GM18907 (cell line): ENCODE results near the gene NDUFB7.
"Not testable (repeated sequence)": the region's sequence is repeated elsewhere in the genome, so short reads cannot be mapped to it uniquely, and the experiment has no call there.

ENCODE experiments used
- ATAC-seq: cut with Tn5 transposase; IDR thresholded peaks from one replicate; pipeline ENCODE4 v1.9.1; 2021; ENCODE audit warnings: mild to moderate bottlenecking, moderate library complexity; ENCODE audit not compliant: unreplicated experiment

Gene NDUFB7

GRCh38 chr19:14575428-14575980, 3.6 kb upstream of the NDUFB7 start:
- ATAC-seq = no peak

- no peak for ATAC-seq
Observed at GRCh38 chr19:14570864-14571527, 870 bp downstream of the NDUFB7 start.

GRCh38 chr19:14567079-14567478, 4.8 kb downstream of the NDUFB7 start:
- no peak for ATAC-seq

- no peak for ATAC-seq
Observed at GRCh38 chr19:14566712-14567077, 5.2 kb downstream of the NDUFB7 start.

- ATAC-seq = no peak
Observed at GRCh38 chr19:14565765-14566711, 5.8 kb downstream of the NDUFB7 start.

- no peak for ATAC-seq
Observed at GRCh38 chr19:14565298-14565679, 6.6 kb downstream of the NDUFB7 start.

- ATAC-seq = not testable (repeated sequence)
Observed at GRCh38 chr19:14564652-14565297, 7.1 kb downstream of the NDUFB7 start.

- no peak for ATAC-seq
Observed at GRCh38 chr19:14563989-14564651, 7.7 kb downstream of the NDUFB7 start.

- no peak for ATAC-seq
Observed at GRCh38 chr19:14563590-14563926, 8.3 kb downstream of the NDUFB7 start.

- ATAC-seq = no peak
Observed at GRCh38 chr19:14562660-14563589, 8.9 kb downstream of the NDUFB7 start.

GRCh38 chr19:14561847-14562351, 10.0 kb downstream of the NDUFB7 start:
- ATAC-seq = no peak

- ATAC-seq = no peak
Observed at GRCh38 chr19:14561249-14561648, 10.6 kb downstream of the NDUFB7 start.

- no peak for ATAC-seq
Observed at GRCh38 chr19:14560776-14561108, 11.1 kb downstream of the NDUFB7 start.

- ATAC-seq = no peak
Observed at GRCh38 chr19:14559916-14560775, 11.7 kb downstream of the NDUFB7 start.

GRCh38 chr19:14558370-14559066, 13.3 kb downstream of the NDUFB7 start:
- ATAC-seq = no peak

GRCh38 chr19:14556662-14557188, 15.1 kb downstream of the NDUFB7 start:
- ATAC-seq = no peak

- ATAC-seq = no peak
Observed at GRCh38 chr19:14555918-14556661, 15.8 kb downstream of the NDUFB7 start.
